Activated naive CD4-positive, alpha-beta T cell treated with anti-CD3 and anti-CD28 coated beads, Interleukin-2, amount 50 U/mL, for 72 hours (primary cell): ENCODE measurements around the gene PNN. TPM values are rescaled to one million over a fixed set of nuclear protein-coding genes. Genes with fewer than 3 reads are reported as not detected.
A peak's percentile ranks its signal among the peaks of the same experiment; 100 is the strongest.
"Not testable (repeated sequence)": the region's sequence is repeated elsewhere in the genome, so short reads cannot be mapped to it uniquely, and the experiment has no call there.

Experiments
- ATAC-seq, 2 donors: fragments of 150-1000 bp; cut with Tn5 transposase; 2 replicates each; pipeline ENCODE4 v1.10.0; 2021; ENCODE audit warnings: mild to moderate bottlenecking in 2 of 2, moderate library complexity in 2 of 2
- DNase-seq, 2 donors: peaks; one replicate each; pipeline ENCODE4 v3.0.0; 2021 to 2022; ENCODE audit warnings: low spot score in 2 of 2
- H3K27ac Mint-ChIP-seq, 2 donors: one replicate each; pipeline ENCODE4 v1.8.0; 2022; ENCODE audit warnings: mild to moderate bottlenecking in 2 of 2, mixed read lengths in 2 of 2
- H3K36me3 Mint-ChIP-seq, 2 donors: one replicate each; pipeline ENCODE4 v1.8.0; 2022; ENCODE audit warnings: mixed read lengths in 2 of 2
- H3K9me3 Mint-ChIP-seq, 2 donors: one replicate each; pipeline ENCODE4 v1.8.0; 2022; ENCODE audit warnings: mixed read lengths in 2 of 2
- total RNA-seq, 2 donors: library from RNA; stranded (reverse); gene quantifications; one replicate each; pipeline ENCODE4 v1.2.3, GENCODE V29; 2022

PNN gene
- total RNA-seq, 2 donors from 2014 or later = 114 to 122 TPM

GRCh38 chr14:39207430-39207829 is 32.4 kb downstream of the PNN start:
- not testable (repeated sequence) for ATAC-seq, H3K9me3 Mint-ChIP-seq, H3K36me3 Mint-ChIP-seq, DNase-seq
- H3K27ac Mint-ChIP-seq = peak overlapping the region in 1 of 2 donors; percentile 52

DNA sequence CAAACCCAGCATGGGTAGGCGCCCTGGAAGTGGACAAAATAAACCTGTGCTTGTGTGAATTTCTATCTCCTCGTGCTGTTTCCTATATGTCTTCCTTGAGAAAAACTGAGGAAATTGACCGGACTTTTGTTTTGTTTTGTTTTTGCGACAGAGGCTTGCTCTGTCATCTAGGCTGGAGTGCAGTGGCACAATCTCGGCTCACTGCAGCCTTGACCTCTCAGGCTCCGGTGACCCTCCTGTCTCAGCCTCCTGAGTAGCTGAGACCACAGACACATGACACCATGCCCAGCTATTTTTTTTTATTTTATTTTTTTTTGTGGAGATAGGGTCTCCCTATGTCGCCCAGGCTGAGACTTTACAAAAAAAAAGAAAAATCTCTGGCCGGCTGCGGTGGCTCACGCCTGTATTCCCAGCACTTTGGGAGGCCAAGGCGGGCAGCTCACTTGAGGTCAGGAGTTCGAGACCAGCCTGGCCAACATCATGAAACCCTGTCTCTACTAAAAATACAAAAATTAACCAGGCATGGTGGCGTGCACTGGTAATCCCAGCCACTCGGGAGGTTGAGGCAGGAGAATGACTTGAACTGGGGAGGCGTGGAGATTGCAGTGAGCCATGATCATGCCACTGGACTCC is 36.2 kb downstream of the PNN start:
- no peaks in the 10 kb centered on the region for H3K36me3 Mint-ChIP-seq
- H3K9me3 Mint-ChIP-seq = peaks cover 0 to 7% of the 10 kb centered on the region in 2 donors
- ATAC-seq (no peak), DNase-seq (no peak)
- H3K27ac Mint-ChIP-seq = no peak overlapping the region

GRCh38 chr14:39212034-39212433 is 37.0 kb downstream of the PNN start:
- Mint-ChIP-seq H3K9me3 (peaks cover 3 to 7% of the 10 kb centered on the region in 2 donors), H3K36me3 (peaks cover 0 to 2% of the 10 kb centered on the region in 2 donors), H3K27ac (no peak overlapping the region)
- ATAC-seq (no peak), DNase-seq (no peak)

DNA sequence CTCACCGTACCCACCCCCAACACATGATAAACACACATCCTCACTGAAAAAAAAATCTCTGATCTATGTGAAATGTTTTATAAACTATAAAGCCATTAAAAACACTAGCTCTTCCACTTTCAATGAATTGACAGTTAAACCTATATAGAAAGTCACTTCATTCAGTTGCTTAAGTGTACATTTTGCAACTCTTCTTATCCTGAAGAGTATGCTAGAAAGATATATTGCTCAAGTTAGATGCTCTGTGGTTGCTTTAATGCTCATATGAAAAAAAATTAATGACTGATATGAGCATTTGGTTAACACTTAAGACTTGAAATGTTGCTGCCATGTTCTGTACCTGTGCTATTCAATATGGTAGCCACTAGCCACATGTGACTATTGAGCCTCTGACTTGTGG is 37.6 kb downstream of the PNN start:
- peaks cover 2 to 4% of the 10 kb centered on the region in 2 donors for H3K9me3 Mint-ChIP-seq
- no peak for ATAC-seq
- no peak overlapping the region for H3K27ac Mint-ChIP-seq
- DNase-seq = no peak
- peaks cover 0 to 6% of the 10 kb centered on the region in 2 donors for H3K36me3 Mint-ChIP-seq

DNA sequence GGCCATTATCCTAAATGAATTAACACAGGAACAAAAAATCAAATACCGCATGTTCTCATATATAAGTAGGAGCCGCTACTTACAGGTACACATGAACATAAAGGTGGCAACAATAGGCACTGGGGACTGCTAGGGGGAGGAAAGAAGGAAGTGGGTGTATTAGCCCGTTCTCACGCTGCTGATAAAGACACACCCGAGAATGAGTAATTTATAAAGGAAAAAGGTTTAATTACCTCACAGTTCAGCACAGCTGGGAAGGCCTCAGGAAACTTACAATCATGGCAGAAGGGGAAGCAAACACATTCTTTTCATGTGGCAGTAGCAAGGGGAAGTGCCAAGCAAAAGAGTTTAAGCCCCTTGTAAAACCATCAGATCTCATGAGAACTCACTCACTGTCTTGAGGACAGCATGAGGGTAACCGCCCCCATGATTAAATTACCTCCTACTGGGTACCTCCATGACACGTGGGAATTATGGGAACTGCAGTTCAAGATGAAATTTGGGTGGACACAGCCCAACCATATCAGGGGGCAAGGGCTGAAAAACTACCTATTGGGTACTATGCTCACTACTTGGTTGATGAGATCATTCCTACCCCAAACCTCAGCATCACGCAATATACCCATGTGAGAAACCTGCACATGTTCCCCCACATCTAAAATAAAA is 42.3 kb downstream of the PNN start:
- H3K27ac Mint-ChIP-seq = no peak overlapping the region
- H3K36me3 Mint-ChIP-seq = peaks cover 0 to 6% of the 10 kb centered on the region in 2 donors
- peaks cover 0 to 4% of the 10 kb centered on the region in 2 donors for H3K9me3 Mint-ChIP-seq
- ATAC-seq (no peak), DNase-seq (no peak)

DNA sequence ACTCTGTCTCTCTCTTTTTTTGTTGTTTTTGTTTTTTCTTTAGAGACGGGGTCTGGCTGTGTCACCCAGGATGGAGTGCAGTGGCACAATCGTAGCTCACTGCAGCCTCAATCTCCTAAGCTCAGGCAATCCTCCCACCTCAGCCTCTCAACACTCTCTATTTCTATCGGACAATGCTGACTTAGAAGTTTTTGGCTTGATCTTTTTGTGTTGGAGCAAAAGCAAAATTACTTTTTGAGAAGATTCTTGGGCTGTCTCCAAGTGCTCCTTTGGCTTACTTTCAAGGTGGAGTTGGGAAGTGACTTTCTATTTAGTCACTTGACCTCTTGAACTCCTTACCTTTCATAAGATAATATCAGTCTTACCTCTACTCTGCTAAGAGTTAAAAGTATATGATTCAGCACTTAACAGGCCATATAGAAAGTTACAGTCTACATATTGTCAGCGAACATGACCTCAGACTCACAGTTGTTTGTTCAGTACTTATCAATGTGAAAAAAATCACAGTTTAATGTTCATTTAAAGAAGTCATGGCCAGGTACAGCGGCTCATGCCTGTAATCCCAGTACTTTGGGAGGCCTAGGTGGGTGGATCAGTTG is 43.2 kb downstream of the PNN start:
- peak overlapping the region in 1 of 2 donors; percentile 68 for H3K27ac Mint-ChIP-seq
- ATAC-seq = no peak

GRCh38 chr14:39219075-39219499 is 44.0 kb downstream of the PNN start:
- no peak for ATAC-seq
- no peak for DNase-seq
- H3K27ac Mint-ChIP-seq = peak overlapping the region in 1 of 2 donors; percentile 9
- H3K36me3 Mint-ChIP-seq = peaks cover 0 to 6% of the 10 kb centered on the region in 2 donors
- peaks cover 0 to 4% of the 10 kb centered on the region in 2 donors for H3K9me3 Mint-ChIP-seq

More for the DNA sequence above, 43.2 kb downstream of the PNN start:
- peaks cover 0 to 4% of the 10 kb centered on the region in 2 donors for H3K9me3 Mint-ChIP-seq
- no peak for DNase-seq
- peaks cover 0 to 6% of the 10 kb centered on the region in 2 donors for H3K36me3 Mint-ChIP-seq

- H3K9me3 Mint-ChIP-seq = not testable (repeated sequence)
These were observed 45.4 kb downstream of the PNN start for GRCh38 chr14:39220473-39220872.

GRCh38 chr14:39228044-39228443 is 53.0 kb downstream of the PNN start:
- no peak for DNase-seq
- peaks cover 5 to 19% of the 10 kb centered on the region in 2 donors for H3K36me3 Mint-ChIP-seq
- peaks cover 7 to 12% of the 10 kb centered on the region in 2 donors for H3K9me3 Mint-ChIP-seq
- H3K27ac Mint-ChIP-seq = peak overlapping the region; percentile 98 to 99
- no peak for ATAC-seq

More at GRCh38 chr14:39220473-39220872, 45.4 kb downstream of the PNN start:
- not testable (repeated sequence) for H3K36me3 Mint-ChIP-seq, H3K27ac Mint-ChIP-seq, ATAC-seq, DNase-seq

DNA sequence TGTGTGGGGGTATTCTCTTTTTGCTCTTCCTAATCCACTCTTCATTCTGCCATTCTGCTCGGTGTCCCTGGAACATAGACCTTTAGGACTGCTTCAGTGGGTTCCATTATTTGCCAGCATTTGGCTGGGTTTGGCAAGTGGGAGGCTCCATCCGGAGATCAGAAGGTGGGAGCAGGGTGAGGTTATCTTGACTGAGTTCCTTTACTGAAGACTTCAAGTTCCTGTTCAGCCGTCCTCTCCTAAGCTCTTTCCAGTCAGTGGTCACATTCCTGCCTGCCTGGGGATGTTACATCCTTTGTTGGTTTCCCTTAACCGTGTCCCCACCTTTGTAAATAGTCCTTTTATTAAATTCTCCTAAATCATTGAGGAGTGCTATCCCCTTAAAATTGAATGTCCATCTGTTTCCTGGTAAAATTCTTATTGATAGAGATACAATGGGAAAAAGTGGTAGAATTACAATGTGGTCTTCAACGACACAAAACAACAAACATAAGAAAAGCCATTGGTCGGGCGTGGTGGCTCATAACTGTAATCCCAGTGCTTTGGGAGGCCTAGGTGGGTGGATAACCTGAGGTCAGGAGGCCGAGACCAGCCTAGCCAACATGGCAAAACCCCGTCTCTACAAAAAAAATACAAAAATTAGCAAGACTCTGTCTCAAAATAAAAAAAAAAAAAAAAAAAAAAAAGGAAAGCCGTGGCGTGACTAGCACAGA is 53.6 kb downstream of the PNN start:
- peaks cover 7 to 12% of the 10 kb centered on the region in 2 donors for H3K9me3 Mint-ChIP-seq
- ATAC-seq (no peak), DNase-seq (no peak)
- peaks cover 5 to 19% of the 10 kb centered on the region in 2 donors for H3K36me3 Mint-ChIP-seq
- H3K27ac Mint-ChIP-seq = peak overlapping the region; percentile 98 to 99

- peaks cover 5 to 19% of the 10 kb centered on the region in 2 donors for H3K36me3 Mint-ChIP-seq
- ATAC-seq (peak; percentile 95), DNase-seq (peak; percentile 69 to 84)
- H3K9me3 Mint-ChIP-seq = peaks cover 7 to 12% of the 10 kb centered on the region in 2 donors
- peak overlapping the region; percentile 98 to 99 for H3K27ac Mint-ChIP-seq
These were observed 54.1 kb downstream of the PNN start for GRCh38 chr14:39229222-39229543.

DNA sequence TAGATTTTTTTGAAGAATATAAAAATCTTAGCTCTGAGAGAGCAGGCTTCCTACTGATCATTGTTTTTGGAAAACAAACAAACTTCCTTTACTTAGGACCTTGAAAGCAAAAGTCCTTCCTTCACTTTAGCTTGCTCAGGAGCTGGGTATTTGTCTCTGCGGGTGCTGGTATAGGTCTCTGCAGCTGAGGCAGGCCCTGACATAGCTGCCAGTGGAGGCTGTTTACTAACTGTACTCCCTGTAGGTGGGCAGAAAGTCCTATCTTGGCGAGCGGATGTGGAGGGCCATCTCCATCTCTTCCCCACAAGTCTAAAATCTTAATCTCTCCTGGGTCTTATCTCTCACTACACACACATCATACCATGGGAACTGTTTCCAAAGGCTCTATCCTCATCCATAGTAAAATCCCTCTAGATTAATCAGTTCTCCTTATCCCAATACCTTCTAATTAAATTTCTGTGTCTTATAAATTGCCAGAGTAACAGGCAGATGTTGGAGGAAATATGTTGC is 54.6 kb downstream of the PNN start:
- Mint-ChIP-seq H3K27ac (peak overlapping the region; percentile 98 to 99), H3K36me3 (peaks cover 5 to 19% of the 10 kb centered on the region in 2 donors), H3K9me3 (peaks cover 7 to 12% of the 10 kb centered on the region in 2 donors)
- DNase-seq (peak in 1 of 2 donors; percentile 11), ATAC-seq (peak; percentile 9 to 31)

- no peak for ATAC-seq
- no peak for DNase-seq
- peaks cover 5 to 19% of the 10 kb centered on the region in 2 donors for H3K36me3 Mint-ChIP-seq
- peaks cover 7 to 12% of the 10 kb centered on the region in 2 donors for H3K9me3 Mint-ChIP-seq
- peak overlapping the region; percentile 96 to 98 for H3K27ac Mint-ChIP-seq
These were observed 55.5 kb downstream of the PNN start for GRCh38 chr14:39230416-39231035.

DNA sequence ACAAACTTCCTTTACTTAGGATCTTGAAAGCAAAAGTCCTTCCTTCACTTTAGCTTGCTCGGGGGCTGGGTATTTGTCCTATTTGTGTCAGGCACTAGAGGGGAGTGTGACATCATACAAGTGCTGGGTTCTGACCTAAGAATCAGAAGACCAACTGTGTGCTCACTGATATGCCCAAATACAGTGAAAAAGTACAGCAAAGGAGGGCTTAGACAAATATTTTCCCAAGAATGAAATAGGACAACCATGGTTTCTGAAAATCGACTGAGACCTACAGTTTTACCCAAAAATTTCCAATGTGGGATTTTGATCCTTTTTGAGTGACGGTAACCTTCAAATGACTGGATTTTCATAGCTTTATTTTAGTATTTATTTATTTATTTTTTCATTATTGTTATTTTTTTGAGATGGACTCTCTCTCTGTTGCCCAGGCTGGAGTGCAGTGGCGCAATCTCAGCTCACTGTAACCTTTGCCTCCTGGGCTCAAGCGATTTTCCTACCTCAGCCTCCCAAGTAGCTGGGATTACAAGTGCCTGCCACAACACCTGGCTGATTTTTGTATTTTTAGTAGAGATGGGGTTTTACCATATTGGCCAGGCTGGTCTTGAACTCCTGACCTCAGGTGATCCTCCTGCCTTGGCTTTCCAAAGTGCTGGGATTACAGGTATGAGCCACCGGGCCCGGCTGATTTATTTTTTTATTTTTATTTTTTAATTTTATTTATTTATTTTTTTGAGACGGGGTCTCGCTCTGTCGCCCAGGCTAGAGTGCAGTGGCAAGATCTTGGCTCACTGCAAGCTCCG is 56.9 kb downstream of the PNN start:
- Mint-ChIP-seq H3K36me3 (peaks cover 5 to 19% of the 10 kb centered on the region in 2 donors), H3K27ac (peak overlapping the region in 1 of 2 donors; percentile 57), H3K9me3 (peaks cover 7 to 12% of the 10 kb centered on the region in 2 donors)
- DNase-seq = peak in 1 of 2 donors; percentile 30
- ATAC-seq = not testable (repeated sequence)
